GM18499 (cell line): ENCODE measurements around the gene TRAF5.
"Not testable (repeated sequence)": the region's sequence is repeated elsewhere in the genome, so short reads cannot be mapped to it uniquely, and the experiment has no call there.

ENCODE experiments used
- ATAC-seq: cut with Tn5 transposase; IDR thresholded peaks from one replicate; pipeline ENCODE4 v1.9.1; 2021; ENCODE audit warnings: moderate number of reproducible peaks; ENCODE audit not compliant: insufficient read depth, unreplicated experiment

Gene TRAF5

DNA sequence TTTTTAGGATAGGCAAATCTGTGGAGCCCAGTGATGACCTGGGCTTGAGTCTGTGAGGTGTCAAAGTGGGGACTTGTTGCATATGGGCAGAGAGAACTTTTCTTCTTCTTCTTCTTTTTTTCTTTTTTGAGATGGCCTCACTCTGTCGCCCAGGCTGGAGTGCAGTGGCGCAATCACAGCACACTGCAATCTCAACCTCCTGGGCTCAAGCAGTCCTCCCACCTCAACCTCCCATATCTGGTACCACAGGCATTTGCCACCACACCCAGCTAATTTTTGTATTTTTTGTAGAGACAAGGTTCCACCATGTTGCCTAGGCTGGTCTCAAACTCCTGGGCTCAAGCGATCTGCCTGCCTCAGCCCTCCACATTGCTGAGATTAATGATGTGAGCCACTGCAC lies 85.0 kb downstream of the TRAF5 start:
- ATAC-seq: no peak

DNA sequence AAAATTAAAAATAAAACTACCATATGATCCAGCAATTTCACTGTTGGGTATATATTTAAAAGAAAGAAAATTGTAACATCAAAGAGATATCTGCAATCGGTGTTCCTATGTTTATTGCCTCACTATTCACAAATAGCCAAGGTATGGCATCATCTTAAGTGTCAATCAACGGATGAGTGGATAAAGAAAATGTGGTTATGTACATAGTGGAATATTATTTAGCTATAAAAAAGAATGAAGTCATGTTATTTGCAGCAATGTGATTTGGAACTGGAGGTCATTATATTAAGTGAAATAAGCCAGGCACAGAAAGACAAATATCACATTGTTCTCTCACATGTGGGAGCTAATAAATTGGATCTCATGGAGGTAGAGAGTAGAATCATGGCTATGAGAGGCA lies 89.1 kb downstream of the TRAF5 start:
- no peak for ATAC-seq

DNA sequence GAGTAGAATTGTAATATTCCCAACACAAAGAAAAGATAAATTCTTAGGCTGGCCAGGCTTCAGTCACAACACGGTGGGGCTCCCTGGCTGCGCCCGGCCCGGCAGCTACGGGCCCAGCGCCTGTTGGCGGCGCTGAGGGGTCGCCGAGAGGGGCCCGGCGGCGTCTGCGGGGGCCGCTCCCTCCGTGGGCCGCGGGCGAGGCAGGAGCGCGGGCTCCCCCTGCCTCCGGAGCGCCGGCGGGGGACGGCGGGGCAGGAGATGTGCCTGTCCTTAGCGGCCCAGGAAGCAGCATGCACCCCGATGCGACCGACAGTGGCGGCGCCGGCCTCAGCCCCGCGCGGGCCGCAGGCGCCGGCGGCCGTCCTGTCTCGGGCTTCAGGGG lies 89.6 kb downstream of the TRAF5 start:
- not testable (repeated sequence) for ATAC-seq

DNA sequence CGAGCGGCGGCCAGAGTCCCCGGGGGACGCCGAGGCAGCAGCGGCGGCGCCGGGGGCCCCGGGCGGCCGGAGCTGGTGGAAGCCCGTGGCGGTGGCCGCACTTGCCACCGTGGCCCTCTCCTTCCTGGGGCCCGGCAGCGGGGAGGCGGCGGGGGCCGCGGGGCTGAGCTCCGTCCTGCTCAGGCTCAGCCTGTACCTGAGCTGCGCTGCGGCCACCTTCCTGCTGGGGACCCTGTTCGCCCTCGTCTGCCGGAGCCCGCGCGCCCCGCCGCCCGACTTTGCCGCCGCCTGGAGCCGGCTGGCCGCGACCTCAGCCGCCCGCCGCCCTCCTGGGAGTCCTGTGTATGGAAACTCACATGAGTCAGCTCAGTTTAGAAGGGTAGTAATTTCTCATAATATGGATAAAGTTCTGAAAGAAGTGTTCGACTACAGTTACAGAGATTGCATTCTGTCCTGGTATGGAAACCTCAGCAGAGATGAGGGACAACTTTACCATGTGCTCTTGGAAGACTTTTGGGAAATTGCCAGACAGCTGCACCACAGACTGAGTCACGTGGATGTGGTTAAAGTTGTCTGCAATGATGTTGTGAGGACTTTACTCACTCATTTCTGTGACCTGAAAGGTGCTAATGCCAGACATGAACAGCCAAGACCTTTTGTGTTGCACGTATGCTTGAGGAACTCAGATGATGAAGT lies 90.1 kb downstream of the TRAF5 start:
- ATAC-seq: not testable (repeated sequence)

DNA sequence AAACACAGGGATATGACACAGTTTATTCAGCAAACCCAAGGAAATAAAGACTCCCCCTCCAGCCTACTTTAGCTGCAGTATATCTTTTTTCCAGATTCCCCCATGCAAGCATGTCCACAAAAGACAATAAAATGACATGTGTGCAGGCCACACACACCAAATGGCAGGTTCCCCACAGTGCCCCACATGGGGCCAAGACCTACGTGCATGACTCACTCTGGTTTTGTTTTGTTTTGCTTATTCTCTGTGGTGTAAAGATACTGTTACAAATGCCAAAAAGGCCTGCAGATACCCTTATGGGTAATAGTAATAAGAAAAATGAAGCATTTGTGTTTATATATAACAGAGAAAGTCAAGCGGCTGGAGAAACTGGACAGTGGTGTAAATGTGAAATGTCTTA lies 93.8 kb downstream of the TRAF5 start:
- no peak for ATAC-seq

DNA sequence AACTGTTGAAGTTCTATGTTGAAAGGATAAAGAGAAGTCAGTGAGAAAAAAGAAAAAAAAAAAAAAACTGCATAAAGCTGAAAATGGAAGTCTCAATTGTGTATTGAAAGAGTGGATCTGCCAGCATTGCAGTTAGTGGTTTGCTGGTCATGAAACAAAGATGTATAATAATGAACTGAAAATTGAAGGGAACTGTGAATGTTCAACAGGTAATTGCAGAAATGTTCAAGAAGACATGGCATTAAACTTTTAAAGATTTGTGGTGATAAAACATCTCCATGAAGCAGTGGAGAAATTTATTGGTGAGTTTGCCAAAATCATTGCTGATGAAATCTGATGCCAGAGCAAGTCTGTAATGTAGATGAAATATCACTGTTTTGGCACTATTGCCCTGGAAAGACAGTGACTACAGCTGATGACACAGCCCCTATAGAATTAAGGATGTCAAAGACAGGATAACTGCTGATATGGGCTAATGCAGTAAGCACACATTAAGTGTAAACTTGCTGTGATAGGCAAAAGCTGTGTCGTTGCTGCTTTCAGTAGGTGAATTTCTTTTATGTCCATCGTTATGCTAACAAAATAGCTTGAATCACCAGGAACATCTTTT lies 94.3 kb downstream of the TRAF5 start:
- ATAC-seq: no peak

DNA sequence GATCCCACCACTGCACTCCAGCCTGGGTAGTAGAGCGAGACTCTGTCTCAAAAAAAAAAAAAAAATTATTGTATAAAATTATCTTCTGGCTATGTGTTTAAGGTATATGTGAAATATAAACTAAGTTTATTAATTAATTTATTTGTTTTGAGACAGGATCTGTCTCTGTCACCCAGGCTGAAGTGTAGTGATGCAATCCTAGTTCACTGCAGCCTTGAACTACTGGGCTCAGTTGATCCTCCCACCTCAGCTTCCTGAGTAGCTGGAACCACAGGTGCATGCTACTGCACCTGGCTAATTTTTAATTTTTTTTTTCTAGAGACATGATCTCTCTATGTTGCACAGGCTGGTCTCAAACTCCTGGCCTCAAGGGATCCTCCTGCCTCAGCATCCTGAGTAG lies 97.4 kb downstream of the TRAF5 start:
- ATAC-seq: no peak
